ENCODE results near the gene TBC1D12.
"Not testable (repeated sequence)": the region's sequence is repeated elsewhere in the genome, so short reads cannot be mapped to it uniquely, and the experiment has no call there.

TBC1D12 gene

GRCh38 chr10:94402204-94402842 lies at the start of gene TBC1D12:
TBC1D12 (plus strand) TSS chr10:94402541; CDS start chr10:94402614, 73 bp downstream.
- DNase-seq: peak; percentile 71

DNA sequence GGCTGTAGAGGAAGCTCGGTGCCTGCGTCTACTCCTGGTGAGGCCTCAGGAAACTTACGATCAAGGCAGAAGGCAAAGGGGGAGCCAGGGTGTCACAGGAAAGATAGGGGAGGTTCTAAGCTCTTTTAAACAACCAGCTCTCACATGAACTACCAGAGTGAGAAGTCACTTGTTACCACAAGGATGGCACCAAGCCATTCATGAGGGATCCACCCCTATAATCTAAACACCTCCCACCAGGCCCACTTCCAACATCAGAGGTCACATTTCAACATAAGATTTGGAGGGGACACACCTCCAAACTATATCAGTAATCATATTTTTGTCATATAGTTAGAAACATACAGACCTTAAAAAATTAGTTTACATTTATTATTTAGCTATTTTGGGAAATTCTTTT lies 49.0 kb upstream of the TBC1D12 start:
- DNase-seq: no peak

DNA sequence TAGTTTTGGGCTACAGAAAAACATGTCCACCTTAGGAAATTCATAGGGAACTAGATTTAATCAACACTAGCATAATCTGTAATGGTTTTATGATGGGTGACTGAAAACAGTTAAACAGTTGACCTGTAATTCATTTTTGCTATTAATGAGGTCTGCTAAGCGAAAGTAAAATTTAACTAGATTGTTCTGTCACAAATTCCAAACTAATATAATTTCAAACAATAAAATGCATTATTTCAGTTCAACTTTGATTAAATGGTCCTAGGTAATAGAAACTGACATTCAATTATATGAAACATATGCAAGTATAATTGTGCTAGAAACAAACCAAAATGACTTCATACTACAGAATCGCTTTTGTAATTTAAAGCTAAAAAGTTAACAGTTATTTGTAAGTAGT lies 46.5 kb upstream of the TBC1D12 start:
- DNase-seq: no peak

DNA sequence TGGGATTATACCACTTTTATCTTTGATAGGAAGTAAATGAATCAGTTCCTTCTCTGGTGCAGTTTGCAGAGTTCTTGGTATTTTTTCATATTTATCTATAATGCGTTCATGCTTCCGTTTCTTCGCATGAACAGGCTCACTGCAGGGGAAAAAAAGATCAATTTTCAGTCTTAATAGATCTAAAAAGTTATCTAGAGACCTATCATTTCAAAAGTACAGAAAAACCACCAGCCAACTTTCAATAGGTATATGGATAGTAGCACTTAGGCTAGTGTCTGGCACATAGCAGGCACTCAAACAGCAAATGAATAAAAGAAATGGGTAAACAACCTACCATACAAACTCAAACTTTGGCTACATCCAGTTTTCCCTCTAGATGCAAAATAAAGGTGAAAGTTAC lies 45.1 kb upstream of the TBC1D12 start:
- DNase-seq: no peak

DNA sequence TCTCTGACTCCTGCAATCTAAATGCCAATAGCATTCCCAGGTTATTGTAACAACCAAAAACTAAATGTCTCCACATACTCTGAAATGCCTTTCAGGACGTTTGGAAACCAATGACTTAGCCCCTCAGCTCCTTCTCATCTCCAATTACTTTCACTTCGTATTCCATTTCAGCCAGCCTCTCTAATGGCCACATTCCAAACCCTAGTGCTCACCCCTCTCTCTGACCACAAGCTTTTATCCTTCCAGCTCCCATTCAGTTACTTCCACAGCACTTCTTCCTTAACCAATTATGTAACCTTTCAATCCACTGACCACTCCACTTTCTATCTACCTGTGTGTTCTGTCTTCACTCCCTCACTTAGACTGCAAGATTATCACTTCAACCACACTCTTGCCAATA lies 43.9 kb upstream of the TBC1D12 start:
- DNase-seq: no peak

- DNase-seq: no peak
These were observed 41.1 kb upstream of the TBC1D12 start for GRCh38 chr10:94361171-94361794.

DNA sequence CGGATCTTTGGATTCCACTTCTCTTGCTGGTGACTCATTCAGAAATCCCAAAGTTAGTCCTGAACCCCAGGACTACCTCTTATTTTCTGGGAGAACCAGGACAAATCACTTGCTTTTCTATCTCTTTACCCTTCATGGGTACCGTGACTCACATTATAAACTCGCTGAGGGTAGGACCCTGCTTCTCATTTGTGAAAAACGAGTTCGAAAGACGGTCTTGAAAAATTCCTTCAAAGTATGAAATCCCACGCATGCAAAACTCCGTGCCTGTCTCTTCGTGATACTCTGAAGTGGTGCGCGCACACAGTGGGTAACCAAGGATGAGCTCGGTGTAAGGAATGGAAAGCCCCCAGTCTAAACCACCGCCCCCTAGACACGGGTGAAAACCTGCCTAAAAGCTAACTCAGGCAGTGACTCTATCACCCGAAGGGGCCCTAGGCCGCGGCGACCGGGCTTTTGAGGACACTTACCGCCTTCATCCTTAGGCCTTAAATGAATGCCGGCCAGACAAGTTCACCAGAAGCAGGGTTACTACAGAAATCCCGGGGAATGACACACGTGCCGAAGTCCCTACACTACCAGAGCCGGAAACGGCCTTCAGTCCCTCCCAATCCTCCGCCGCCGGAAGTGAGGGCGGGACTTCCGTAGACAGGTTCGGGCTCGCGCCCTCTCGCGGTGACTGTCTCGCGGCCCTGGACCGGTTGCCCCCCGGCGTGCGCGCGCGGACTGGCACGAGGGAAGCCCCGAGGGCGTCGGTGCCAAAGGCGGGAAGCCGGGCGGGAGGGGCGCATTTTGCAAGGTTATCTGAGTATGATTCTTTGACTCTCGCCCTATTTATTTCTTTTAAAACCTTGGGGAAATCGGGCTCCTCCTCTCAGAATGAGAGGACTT lies 39.7 kb upstream of the TBC1D12 start, which contains the start of gene NOC3L:
TSS of gene NOC3L (minus strand) at position 580 of the 891 bp plus-strand sequence. CDS start at position 479, 101 bp downstream.
- DNase-seq: peak; percentile 62

GRCh38 chr10:94363251-94363565 lies 39.1 kb upstream of the TBC1D12 start:
- no peak for DNase-seq

DNA sequence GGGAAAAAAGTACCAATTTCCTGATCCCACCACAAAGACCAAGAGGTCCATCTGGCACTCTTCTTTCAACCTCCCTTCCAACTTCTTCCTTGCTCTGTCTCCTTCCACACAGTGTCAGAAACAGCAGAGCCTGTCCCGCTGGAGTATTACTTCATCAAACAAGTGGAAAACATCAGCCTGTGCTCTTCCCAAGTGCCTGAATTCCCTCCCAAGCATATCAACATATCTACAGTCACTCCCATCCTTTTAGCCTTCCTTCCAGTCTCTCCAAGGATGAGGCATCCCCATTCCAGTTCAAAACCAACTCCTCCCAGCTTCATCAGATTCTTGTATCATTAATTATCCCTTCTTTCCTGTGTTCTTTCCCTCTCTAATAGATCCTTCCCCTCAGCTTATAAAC lies 37.9 kb upstream of the TBC1D12 start:
- no peak for DNase-seq

- no peak for DNase-seq
These were observed 36.0 kb upstream of the TBC1D12 start for GRCh38 chr10:94366382-94366781.

DNA sequence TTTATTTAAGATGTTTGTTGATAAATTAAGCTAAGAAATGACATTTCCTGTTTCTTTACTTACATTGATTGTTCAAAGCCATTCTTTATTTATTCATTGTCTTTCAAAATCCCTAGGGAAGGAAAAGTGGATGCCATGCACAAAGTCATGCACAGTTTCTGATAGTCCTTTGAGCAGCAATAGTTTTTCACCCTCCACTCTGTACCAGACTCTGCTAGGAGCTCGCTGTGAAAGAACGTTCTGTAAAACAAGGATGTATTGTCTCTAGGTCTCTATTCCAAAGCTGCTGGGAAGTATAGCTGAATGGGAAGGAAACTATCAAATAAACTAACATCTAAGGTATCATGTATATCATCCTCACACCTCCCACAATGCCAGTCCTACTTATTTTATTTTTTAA lies 31.8 kb upstream of the TBC1D12 start:
- DNase-seq: no peak

DNA sequence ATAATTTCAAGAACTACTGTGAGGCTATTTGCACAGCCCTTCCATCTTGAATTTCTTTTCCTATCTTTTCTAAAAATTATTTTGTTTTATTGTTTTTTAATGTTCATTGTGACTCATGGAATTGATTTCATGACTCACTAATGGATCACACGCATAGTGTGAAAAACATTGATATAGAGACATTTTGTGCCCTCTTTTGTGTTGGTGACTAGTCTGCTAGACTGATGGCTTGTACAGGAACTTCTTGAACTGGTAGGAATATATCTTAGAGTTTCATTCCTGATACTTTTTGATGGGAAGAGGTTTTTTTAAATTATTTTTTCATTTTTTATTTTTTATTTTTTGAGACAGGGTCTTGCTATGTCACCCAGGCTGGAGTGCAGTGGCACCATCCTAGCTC lies 27.0 kb upstream of the TBC1D12 start:
- DNase-seq: no peak

GRCh38 chr10:94376865-94377264 lies 25.5 kb upstream of the TBC1D12 start:
- no peak for DNase-seq

DNA sequence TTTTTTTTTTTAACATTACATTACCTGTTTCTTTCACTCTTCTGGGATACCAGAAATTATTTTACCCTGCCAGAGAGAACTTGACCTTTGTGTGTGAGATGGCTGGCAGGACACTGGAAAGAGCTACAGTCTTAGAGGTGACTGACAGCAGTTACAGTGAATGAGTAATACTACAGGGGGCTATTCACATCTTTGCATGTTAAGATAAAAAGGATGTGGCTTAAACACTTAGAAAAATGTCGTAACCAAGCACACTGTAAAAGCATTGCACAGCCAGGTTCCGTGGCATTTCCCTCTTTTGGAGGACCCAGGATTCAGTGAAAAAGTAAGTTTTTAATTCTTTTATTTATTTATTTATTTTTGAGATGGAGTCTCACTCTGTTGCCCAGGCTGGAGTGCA lies 18.8 kb upstream of the TBC1D12 start:
- no peak for DNase-seq

- DNase-seq: not testable (repeated sequence)
These were observed 16.6 kb upstream of the TBC1D12 start for GRCh38 chr10:94385733-94386132.

DNA sequence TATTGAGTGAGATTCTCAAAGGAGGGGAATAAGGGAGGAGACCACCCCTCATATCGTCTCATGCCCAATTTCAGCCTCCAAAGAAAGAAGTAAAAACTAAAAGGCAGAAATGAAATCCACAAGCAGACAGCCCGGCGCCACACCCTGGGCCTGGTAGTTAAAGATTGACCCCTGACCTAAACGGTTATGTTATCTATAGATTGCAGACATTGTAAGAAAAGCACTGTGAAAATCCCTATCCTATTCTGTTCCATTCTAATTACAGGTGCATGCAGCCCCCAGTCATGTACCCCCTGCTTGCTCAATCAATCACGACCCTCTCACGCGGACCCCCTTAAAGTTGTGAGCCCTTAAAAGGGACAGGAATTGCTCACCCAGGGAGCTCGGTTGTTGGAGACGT lies 10.2 kb upstream of the TBC1D12 start:
- not testable (repeated sequence) for DNase-seq

GRCh38 chr10:94397549-94398370 lies 4.6 kb upstream of the TBC1D12 start:
- DNase-seq: no peak

GRCh38 chr10:94398762-94399161 lies 3.6 kb upstream of the TBC1D12 start:
- no peak for DNase-seq

DNA sequence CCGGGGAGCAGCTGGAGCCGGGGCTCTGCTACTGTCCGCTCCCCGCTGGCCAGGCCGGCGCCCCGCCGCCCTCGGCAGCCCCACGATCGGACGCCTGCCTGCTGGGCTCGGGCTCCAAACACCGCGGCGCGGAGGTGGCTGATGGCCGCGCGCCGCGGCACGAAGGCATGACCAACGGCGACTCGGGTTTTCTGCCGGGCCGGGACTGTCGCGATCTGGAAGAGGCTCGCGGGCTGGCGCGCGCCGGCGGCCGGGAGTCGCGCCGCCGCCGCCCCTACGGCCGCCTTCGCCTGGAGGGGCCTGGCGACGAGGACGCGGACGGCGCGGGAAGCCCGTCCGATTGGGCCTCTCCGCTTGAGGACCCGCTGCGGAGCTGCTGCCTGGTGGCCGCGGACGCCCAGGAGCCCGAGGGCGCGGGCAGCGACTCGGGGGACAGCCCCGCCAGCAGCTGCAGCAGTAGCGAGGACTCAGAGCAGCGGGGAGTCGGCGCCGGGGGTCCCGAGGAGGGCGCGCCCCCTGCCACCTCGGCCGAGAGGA lies 570 bp downstream of the TBC1D12 start:
- DNase-seq: no peak

- peak; percentile 10 for DNase-seq
These were observed 1.3 kb downstream of the TBC1D12 start for GRCh38 chr10:94403380-94404213.

DNA sequence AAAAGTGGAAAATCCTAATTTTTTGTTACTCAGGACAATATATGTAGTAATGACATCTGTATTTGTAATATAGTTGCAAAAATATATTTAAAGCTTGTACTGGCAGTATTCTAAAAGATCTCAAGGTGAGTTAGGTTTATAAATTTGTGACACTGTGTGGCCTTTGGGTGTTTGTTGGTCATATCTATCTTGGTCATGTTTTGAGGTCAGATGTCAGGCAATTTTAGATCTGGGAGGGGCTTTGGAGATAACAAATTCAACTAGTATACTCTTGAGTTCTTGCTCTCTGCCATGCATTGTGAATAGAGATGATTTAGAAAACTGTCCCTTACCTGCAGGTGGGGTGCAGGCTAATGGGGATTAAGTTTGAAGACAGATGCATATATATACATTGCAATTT lies 3.1 kb downstream of the TBC1D12 start:
- no peak for DNase-seq

- DNase-seq: no peak
These were observed 5.3 kb downstream of the TBC1D12 start for GRCh38 chr10:94407668-94408067.

Measured in NCI-H2081 treated with DMSO at 0.1 percent for 48 hours (cell line).